Right lobe of liver (tissue), 6 donors: ENCODE data around the gene MFAP2. TPM values are rescaled to one million over a fixed set of nuclear protein-coding genes. Genes with fewer than 3 reads are reported as not detected.

Experiments used
- ATAC-seq, 4 donors: fragments of 200-7000 bp; cut with Tn5 transposase; one replicate each; pipeline ENCODE4 v1.9.1; 2020; ENCODE audit warnings: mild to moderate bottlenecking in 4 of 4, moderate library complexity in 4 of 4
- DNase-seq, 3 donors: peaks; one replicate each; pipeline ENCODE4 v3.0.0-alpha.2; 2020
- H3K27ac ChIP-seq, 3 donors: fragments of 200-600 bp; one replicate each; pipeline ENCODE4 v1.8.0; 2022
- H3K27me3 ChIP-seq, 2 donors: fragments of 200-600 bp; one replicate each; pipeline ENCODE4 v1.8.0; 2022
- H3K36me3 ChIP-seq, 4 donors: fragments of 200-600 bp; sonication (generic) in 1 of 4; one replicate each; pipeline versions ENCODE4 v1.5.1 to v1.8.0; 2017 to 2022; ENCODE audit warnings: control low read depth in 1 of 4
- H3K4me1 ChIP-seq, 4 donors: fragments of 200-600 bp; sonication (generic) in 1 of 4; one replicate each; pipeline versions ENCODE4 v1.5.1 to v1.8.0; 2017 to 2022; ENCODE audit warnings: control low read depth in 1 of 4
- H3K4me3 ChIP-seq, 3 donors: fragments of 200-600 bp; one replicate each; pipeline ENCODE4 v1.8.0; 2022
- H3K9me3 ChIP-seq, 4 donors: fragments of 200-600 bp; sonication (generic) in 1 of 4; one replicate each; pipeline versions ENCODE4 v1.5.1 to v1.8.0; 2017 to 2022; ENCODE audit warnings: control low read depth in 1 of 4
- CTCF ChIP-seq, 4 donors: fragments of 200-600 bp in 3 of 4; fragments of 450-650 bp in 1 of 4; IDR thresholded peaks; one replicate each; pipeline versions ENCODE4 v1.5.1 to v1.8.0; 2016 to 2022; ENCODE audit warnings: antibody characterized with exemption in 4 of 4, mild to moderate bottlenecking in 2 of 4
- POLR2A ChIP-seq: fragments of 450-650 bp; IDR thresholded peaks from one replicate; pipeline ENCODE4 v1.6.1; 2017; ENCODE audit warnings: antibody characterized with exemption, mild to moderate bottlenecking
- WGBS: methylation state at CpG from one replicate; pipeline ENCODE4 v1.1.6; 2018; ENCODE audit warnings: low coverage, low lambda C conversion rate; ENCODE audit not compliant: insufficient coverage; ENCODE audit errors: missing lambda C conversion rate; 5-methylcytosine and 5-hydroxymethylcytosine counted together
- intact Hi-C, 2 donors: fragments of 100-400 bp; cut with DNase I; formaldehyde crosslinking; loops; one replicate each; pipeline versions ENCODE4 v1.11.2 to v1.14.1; 2022
- total RNA-seq, 6 experiments: library from RNA; depleted of rRNA in 2 of 6; stranded (reverse); fragments of >200 nt in 2 of 6; fragmentation: NEBNext Ultra II Directional in 3 of 6; extraction: Animal tissue kit (Norgen Biotek cat#: 25700) in 3 of 6; gene quantifications; one replicate each; pipeline versions ENCODE4 v1.1.0 to v1.2.4, GENCODE V29; 2016 to 2023
- donor health status: DM: no; HTN: yes; CAD: no.
- donor health status: DM: no; HTN: no; CAD: no.
- donor health status: DM: no; HTN: no; CAD: no.
- donor health status: DM: no; HTN: yes; CAD: no.
- donor health status: DM: no; HTN: yes; CAD: no.

The MFAP2 gene
- total RNA-seq, 6 experiments from 2014 or later, result 0.35 to 1.3 (median 1.2) TPM; not detected in 3

- Histone ChIP-seq H3K27ac (peak within 1 kb of the TSS in 1 of 3 donors; percentile 37), H3K9me3 (no peaks in the 10 kb centered on the region), H3K36me3 (no peaks in the 10 kb centered on the region), H3K4me1 (peaks cover 0 to 21% (median 4%) of the 10 kb centered on the region in 4 donors), H3K27me3 (no peaks in the 10 kb centered on the region), H3K4me3 (peak within 1 kb of the TSS; percentile 68 to 80 (median 75))
- TF ChIP-seq POLR2A (peak; percentile 56), CTCF (IDR thresholded peaks at IDR 0.05) (no peak)
- DNase-seq (peak; percentile 86 to 88 (median 88)), ATAC-seq (peak; percentile 94 to 97 (median 95))
- WGBS, result 2% methylated on average over 7 of the region's 94 CpGs
- intact Hi-C loops, result loop anchor here in 1 of 2 donors (10.0 kb wide), 1 partner anchor 47 kb away; no protein-coding TSS in a partner anchor
Measured at GRCh38 chr1:17011439-17012307, 31.3 kb upstream of the MFAP2 start, which contains the start of gene ATP13A2. Gene ATP13A2, minus strand, starts transcription at chr1:17011928. Its CDS starts 190 bp downstream, at chr1:17011738.

GRCh38 chr1:17011092-17011438, 30.6 kb upstream of the MFAP2 start:
- no peak for TF ChIP-seq POLR2A
- no peak for TF ChIP-seq CTCF (IDR thresholded peaks at IDR 0.05)
- no peak for ATAC-seq
- H3K36me3 ChIP-seq, result no peaks in the 10 kb centered on the region
- intact Hi-C loops, result loop anchor here in 1 of 2 donors (10.0 kb wide), 1 partner anchor 46 kb away; no protein-coding TSS in a partner anchor
- WGBS, result 5% methylated on average over 3 of the region's 15 CpGs
- H3K9me3 ChIP-seq, result no peaks in the 10 kb centered on the region
- peaks cover 0 to 17% (median 4%) of the 10 kb centered on the region in 4 donors for H3K4me1 ChIP-seq
- peak overlapping the region; percentile 68 to 80 (median 75) for H3K4me3 ChIP-seq
- no peak overlapping the region for H3K27ac ChIP-seq
- no peak for DNase-seq
- H3K27me3 ChIP-seq, result no peaks in the 10 kb centered on the region

GRCh38 chr1:17009706-17010105, 29.3 kb upstream of the MFAP2 start:
- peak in 2 of 4 donors; percentile 15 to 30 for ATAC-seq
- Histone ChIP-seq H3K9me3 (no peaks in the 10 kb centered on the region), H3K27me3 (no peaks in the 10 kb centered on the region), H3K4me1 (peaks cover 0 to 15% (median 4%) of the 10 kb centered on the region in 4 donors), H3K36me3 (no peaks in the 10 kb centered on the region), H3K4me3 (no peak overlapping the region), H3K27ac (no peak overlapping the region)
- intact Hi-C loops, result loop anchor here in 1 of 2 donors (10.0 kb wide), 1 partner anchor 45 kb away; no protein-coding TSS in a partner anchor
- WGBS, result 30% methylated on average over 2 of the region's 4 CpGs
- no peak for DNase-seq
- TF ChIP-seq CTCF (IDR thresholded peaks at IDR 0.05) (no peak), POLR2A (no peak)

- no peaks in the 10 kb centered on the region for H3K9me3 ChIP-seq
- TF ChIP-seq POLR2A, result no peak
- TF ChIP-seq CTCF (IDR thresholded peaks at IDR 0.05), result no peak
- ATAC-seq (no peak), DNase-seq (no peak)
- H3K36me3 ChIP-seq, result peaks cover 0 to 4% (median 0%) of the 10 kb centered on the region in 4 donors
- intact Hi-C loops, result no loop called here
- peaks cover 0 to 15% (median 4%) of the 10 kb centered on the region in 4 donors for H3K4me1 ChIP-seq
- WGBS, result 93% methylated on average over 12 of the region's 15 CpGs
- no peak overlapping the region for H3K27ac ChIP-seq
- H3K4me3 ChIP-seq, result no peak overlapping the region
- no peaks in the 10 kb centered on the region for H3K27me3 ChIP-seq
Measured at GRCh38 chr1:17008208-17008855, 27.9 kb upstream of the MFAP2 start.
